HPDE6-E6E7 (cell line): ENCODE results near the gene MCF2L2.
A peak's percentile ranks its signal among the peaks of the same experiment; 100 is the strongest.
"Not testable (repeated sequence)": the region's sequence is repeated elsewhere in the genome, so short reads cannot be mapped to it uniquely, and the experiment has no call there.

Source experiments
- DNase-seq: peaks from one replicate; pipeline ENCODE4 v3.0.0; 2011; ENCODE audit warnings: missing footprints; ENCODE audit errors: extremely low spot score

The MCF2L2 gene

GRCh38 chr3:183396662-183397391, 31.6 kb downstream of the MCF2L2 start:
- no peak for DNase-seq

- DNase-seq: no peak
Observed at GRCh38 chr3:183394150-183394549, 34.3 kb downstream of the MCF2L2 start.

- DNase-seq: no peak
Observed at GRCh38 chr3:183393625-183394024, 34.8 kb downstream of the MCF2L2 start.

- DNase-seq: no peak
Observed at GRCh38 chr3:183392186-183393034, 36.0 kb downstream of the MCF2L2 start.

- no peak for DNase-seq
Observed at GRCh38 chr3:183391460-183391859, 37.0 kb downstream of the MCF2L2 start.

- no peak for DNase-seq
Observed at GRCh38 chr3:183390844-183391243, 37.6 kb downstream of the MCF2L2 start.

- no peak for DNase-seq
Observed at GRCh38 chr3:183388213-183388895, 40.1 kb downstream of the MCF2L2 start.

- no peak for DNase-seq
Observed at GRCh38 chr3:183387797-183388196, 40.6 kb downstream of the MCF2L2 start.

- DNase-seq: no peak
Observed at GRCh38 chr3:183386651-183387050, 41.8 kb downstream of the MCF2L2 start.

GRCh38 chr3:183385698-183386613, 42.5 kb downstream of the MCF2L2 start:
- peak; percentile 64 for DNase-seq

GRCh38 chr3:183381673-183382072, 46.7 kb downstream of the MCF2L2 start:
- DNase-seq: no peak

GRCh38 chr3:183381179-183381578, 47.2 kb downstream of the MCF2L2 start:
- DNase-seq: no peak

GRCh38 chr3:183378951-183379350, 49.5 kb downstream of the MCF2L2 start:
- no peak for DNase-seq

- DNase-seq: no peak
Observed at GRCh38 chr3:183378545-183378944, 49.9 kb downstream of the MCF2L2 start.

- DNase-seq: no peak
Observed at GRCh38 chr3:183378008-183378407, 50.4 kb downstream of the MCF2L2 start.

- peak; percentile 52 for DNase-seq
Observed at GRCh38 chr3:183377307-183377959, 51.0 kb downstream of the MCF2L2 start.

- DNase-seq: no peak
Observed at GRCh38 chr3:183375787-183376186, 52.6 kb downstream of the MCF2L2 start.

GRCh38 chr3:183375337-183375736, 53.1 kb downstream of the MCF2L2 start:
- no peak for DNase-seq

- no peak for DNase-seq
Observed at GRCh38 chr3:183372911-183373310, 55.5 kb downstream of the MCF2L2 start.

GRCh38 chr3:183371600-183371968, 56.8 kb downstream of the MCF2L2 start:
- DNase-seq: not testable (repeated sequence)

GRCh38 chr3:183370391-183370790, 58.0 kb downstream of the MCF2L2 start:
- no peak for DNase-seq
